Endothelial cell of umbilical vein (primary cell): ENCODE results near the gene DCPS. TPM values are rescaled to one million over a fixed set of nuclear protein-coding genes. Genes with fewer than 3 reads are reported as not detected.
"Not testable (repeated sequence)": the region's sequence is repeated elsewhere in the genome, so short reads cannot be mapped to it uniquely, and the experiment has no call there.

Experiments used
- BruUV-seq: library from RNA; stranded (reverse); fragments of 400-500 nt; replicated peaks from 2 replicates; lab custom pipeline; 2021; lab: Mats Ljungman, UMichigan
- CTCF ChIA-PET: fragments of 300-600, 350-600 bp; sonication (Branson Sonifier 250); formaldehyde crosslinking; loops from one replicate; lab custom pipeline; 2021; ENCODE audit warnings: antibody characterized with exemption, inconsistent platforms; lab: Charles Lee
- POLR2A ChIA-PET: fragments of 300-600, 350-600 bp; sonication (Branson Sonifier 250); formaldehyde crosslinking; loops from one replicate; lab custom pipeline; 2021; ENCODE audit warnings: antibody characterized with exemption, inconsistent platforms; lab: Charles Lee
- DNase-seq: peaks from one replicate; pipeline ENCODE4 v3.0.0-alpha.2; 2011; ENCODE audit warnings: low read depth, low spot score
- FAIRE-seq: peaks from 2 replicates; lab custom pipeline; 2011; peaks lifted over from hg19 to GRCh38; lab: Jason Lieb, UNC
- H2AFZ ChIP-seq: 2 replicates; pipeline ENCODE4 v1.6.0; 2012; ENCODE audit warnings: low read depth, low read length, control low read depth, inconsistent platforms
- H3K27ac ChIP-seq: 2 replicates; pipeline ENCODE4 v1.5.1; 2011; ENCODE audit warnings: low read depth, mild to moderate bottlenecking, control low read depth, low read length, moderate library complexity; ENCODE audit not compliant: insufficient read depth
- H3K27me3 ChIP-seq, 2 experiments: 2 replicates each; pipeline versions ENCODE4 v1.6.0 to v1.6.1; 2011; ENCODE audit warnings: low read length in 2 of 2, mixed read lengths in 1 of 2; ENCODE audit not compliant: control insufficient read depth in 2 of 2, insufficient read depth in 2 of 2
- H3K36me3 ChIP-seq, 2 experiments: 2 replicates in 1 of 2; 3 replicates in 1 of 2; pipeline ENCODE4 v1.5.1; 2011; ENCODE audit warnings: low read length in 2 of 2, mild to moderate bottlenecking in 1 of 2, moderate library complexity in 1 of 2; ENCODE audit not compliant: control insufficient read depth in 2 of 2, insufficient read depth in 2 of 2; ENCODE audit errors: extremely low read depth in 1 of 2
- H3K4me1 ChIP-seq: 3 replicates; pipeline ENCODE4 v1.5.1; 2011; ENCODE audit warnings: mild to moderate bottlenecking, low read length; ENCODE audit not compliant: control insufficient read depth, insufficient read depth; ENCODE audit errors: extremely low read depth
- H3K4me2 ChIP-seq: 2 replicates; pipeline ENCODE4 v1.6.1; 2011; ENCODE audit warnings: low read length, control low read depth, mixed read lengths; ENCODE audit not compliant: insufficient read depth
- H3K4me3 ChIP-seq, 3 experiments: fragments of 200-600 bp in 1 of 3; sonication (generic), shearing (Covaris generic) in 1 of 3; replicated peaks in 1 of 3; 2 replicates each; pipeline ENCODE4 v1.5.1; 2011 to 2016; ENCODE audit warnings: control low read depth in 3 of 3, low read length in 3 of 3, mild to moderate bottlenecking in 2 of 3, inconsistent platforms in 1 of 3, low read depth in 1 of 3, moderate library complexity in 1 of 3; ENCODE audit not compliant: insufficient read depth in 1 of 3
- H3K79me2 ChIP-seq: 2 replicates; pipeline ENCODE4 v1.6.0; 2012; ENCODE audit warnings: low read length, inconsistent platforms; ENCODE audit not compliant: control insufficient read depth, insufficient read depth
- H3K9ac ChIP-seq: replicated peaks from 2 replicates; pipeline ENCODE3; 2011; ENCODE audit warnings: low read length, control low read depth; ENCODE audit not compliant: insufficient read depth; ENCODE audit errors: extremely low read depth
- H3K9me1 ChIP-seq: replicated peaks from 3 replicates; pipeline ENCODE4 v1.6.0; 2011; ENCODE audit warnings: mild to moderate bottlenecking, low read length; ENCODE audit not compliant: control insufficient read depth, insufficient read depth; ENCODE audit errors: extremely low read depth
- H3K9me3 ChIP-seq: replicated peaks from 2 replicates; pipeline ENCODE4 v1.5.1; 2012; ENCODE audit warnings: low read length, inconsistent platforms; ENCODE audit not compliant: control insufficient read depth, insufficient read depth
- H4K20me1 ChIP-seq: replicated peaks from 2 replicates; pipeline ENCODE3; 2011; ENCODE audit warnings: mild to moderate bottlenecking, low read length; ENCODE audit not compliant: control insufficient read depth, insufficient read depth; ENCODE audit errors: extremely low read depth
- EZH2 ChIP-seq: IDR thresholded peaks from 2 replicates; pipeline ENCODE4 v1.6.1; 2012; ENCODE audit warnings: borderline replicate concordance, low read depth, mild to moderate bottlenecking, moderate library complexity, low read length, inconsistent platforms; ENCODE audit not compliant: severe bottlenecking
- FOS ChIP-seq: IDR thresholded peaks from 2 replicates; pipeline ENCODE4 v1.6.1; 2011; ENCODE audit warnings: mild to moderate bottlenecking, low read length, moderate library complexity, borderline replicate concordance; ENCODE audit not compliant: insufficient read depth
- GATA2 ChIP-seq: IDR thresholded peaks from 2 replicates; pipeline ENCODE4 v1.7.0; 2011; ENCODE audit warnings: low read depth, mild to moderate bottlenecking, moderate library complexity, mixed read lengths, low read length; ENCODE audit not compliant: insufficient read length, insufficient read depth
- JUN ChIP-seq: IDR thresholded peaks from 2 replicates; pipeline ENCODE4 v1.6.1; 2011; ENCODE audit warnings: borderline replicate concordance, low read depth; ENCODE audit not compliant: insufficient read length, insufficient read depth
- MYC ChIP-seq: IDR thresholded peaks from one replicate; pipeline ENCODE4 v1.6.1; 2011; ENCODE audit warnings: mild to moderate bottlenecking, low read depth, low read length
- POLR2A ChIP-seq: IDR thresholded peaks from 2 replicates; pipeline ENCODE4 v1.6.1; 2012; ENCODE audit warnings: low read depth, mild to moderate bottlenecking, control low read depth, low read length
- POLR2AphosphoS5 ChIP-seq: IDR thresholded peaks from 2 replicates; pipeline ENCODE4 v1.6.1; 2012; ENCODE audit warnings: low read depth, mild to moderate bottlenecking, control low read depth, low read length, moderate library complexity; ENCODE audit not compliant: insufficient read depth
- dilution Hi-C: fragments of 300-500 bp; cut with MboI; formaldehyde crosslinking; loops from one replicate; pipeline ENCODE4 v1.15.0; 2019; ENCODE audit warnings: low sequenced_read_pairs; ENCODE audit not compliant: extremely low pct_ligation_motif_present
- intact Hi-C: fragments of 100-400 bp; cut with micrococcal nuclease; formaldehyde crosslinking; loops from one replicate; pipeline ENCODE4 v1.10.0; 2022
- polyA plus RNA-seq, 4 experiments: library from polyadenylated mRNA; depleted of rRNA in 3 of 4; stranded (reverse) in 3 of 4; unstranded in 1 of 4; fragments of >200 nt; gene quantifications; 2 replicates each; pipeline versions ENCODE4 v1.2.1 to v1.2.3, GENCODE V29; 2011 to 2012; ENCODE audit warnings: missing spikeins in 1 of 4
- total RNA-seq: library from RNA; stranded (reverse); gene quantifications from 2 replicates; pipeline ENCODE4 v1.2.3, GENCODE V29; 2021
- TF ChIP-seq, protein P1 (sequence below), 2 donors: IDR thresholded peaks; 1 replicate in 1 of 2; 2 replicates in 1 of 2; pipeline ENCODE4 v1.5.1; 2011; ENCODE audit warnings: low read length in 2 of 2, mild to moderate bottlenecking in 2 of 2, moderate library complexity in 2 of 2, control low read depth in 1 of 2, inconsistent platforms in 1 of 2, low read depth in 1 of 2; ENCODE audit not compliant: insufficient read depth in 1 of 2; ENCODE audit errors: extremely low read depth in 1 of 2
- TF ChIP-seq, protein P2 (sequence below): IDR thresholded peaks from 2 replicates; pipeline ENCODE4 v1.6.1; 2011; ENCODE audit not compliant: insufficient read depth, insufficient read length

DCPS gene
- total and polyA plus RNA-seq, 2 donors (not counting 3 experiments of a cell fraction or from before 2014, with no cell fraction given) = 19.6 to 36.0 TPM

DNA sequence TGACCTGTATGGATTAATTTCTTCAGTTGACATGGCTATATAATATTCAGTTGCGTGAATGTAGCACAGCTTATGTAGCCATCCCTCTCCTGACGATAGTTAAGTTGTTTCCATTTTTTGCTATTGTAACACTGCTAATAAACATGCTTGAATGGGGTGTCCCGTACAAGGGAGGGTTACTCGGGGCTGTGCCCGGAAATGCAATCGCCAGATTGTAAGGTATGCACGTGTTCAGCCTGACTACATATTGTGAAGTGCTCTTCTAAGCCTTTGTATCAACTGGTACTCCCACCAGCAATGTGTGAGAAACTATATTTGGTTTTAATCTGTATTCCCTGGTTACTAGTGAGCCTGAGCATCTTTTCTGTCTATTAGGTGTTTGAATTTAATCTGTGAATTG, 67.7 kb downstream of the DCPS start:
- no peak overlapping the region for H3K4me2 ChIP-seq
- H3K9ac ChIP-seq = no peak overlapping the region
- no peaks in the 10 kb centered on the region for H3K36me3 ChIP-seq
- H3K27ac ChIP-seq = no peak overlapping the region
- H3K4me1 ChIP-seq = no peaks in the 10 kb centered on the region
- no peaks in the 10 kb centered on the region for H3K9me1 ChIP-seq
- no peak for FAIRE-seq
- no peak overlapping the region for H2AFZ ChIP-seq
- H3K4me3 ChIP-seq = no peak overlapping the region
- no peaks in the 10 kb centered on the region for H4K20me1 ChIP-seq
- POLR2A ChIA-PET = no interaction called here
- no peaks in the 10 kb centered on the region for H3K79me2 ChIP-seq
- TF ChIP-seq FOS (no peak), GATA2 (no peak), MYC (no peak), EZH2 (no peak), POLR2AphosphoS5 (no peak), POLR2A (no peak), JUN (no peak)
- TF ChIP-seq, protein P1, sequence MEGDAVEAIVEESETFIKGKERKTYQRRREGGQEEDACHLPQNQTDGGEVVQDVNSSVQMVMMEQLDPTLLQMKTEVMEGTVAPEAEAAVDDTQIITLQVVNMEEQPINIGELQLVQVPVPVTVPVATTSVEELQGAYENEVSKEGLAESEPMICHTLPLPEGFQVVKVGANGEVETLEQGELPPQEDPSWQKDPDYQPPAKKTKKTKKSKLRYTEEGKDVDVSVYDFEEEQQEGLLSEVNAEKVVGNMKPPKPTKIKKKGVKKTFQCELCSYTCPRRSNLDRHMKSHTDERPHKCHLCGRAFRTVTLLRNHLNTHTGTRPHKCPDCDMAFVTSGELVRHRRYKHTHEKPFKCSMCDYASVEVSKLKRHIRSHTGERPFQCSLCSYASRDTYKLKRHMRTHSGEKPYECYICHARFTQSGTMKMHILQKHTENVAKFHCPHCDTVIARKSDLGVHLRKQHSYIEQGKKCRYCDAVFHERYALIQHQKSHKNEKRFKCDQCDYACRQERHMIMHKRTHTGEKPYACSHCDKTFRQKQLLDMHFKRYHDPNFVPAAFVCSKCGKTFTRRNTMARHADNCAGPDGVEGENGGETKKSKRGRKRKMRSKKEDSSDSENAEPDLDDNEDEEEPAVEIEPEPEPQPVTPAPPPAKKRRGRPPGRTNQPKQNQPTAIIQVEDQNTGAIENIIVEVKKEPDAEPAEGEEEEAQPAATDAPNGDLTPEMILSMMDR (IDR thresholded peaks at IDR 0.05; ENCODE audit: extremely low read depth in 1 of 2, insufficient read depth in 1 of 2, low read depth in 1 of 2, low read length in 2 of 2) = no peak
- TF ChIP-seq, protein P2, sequence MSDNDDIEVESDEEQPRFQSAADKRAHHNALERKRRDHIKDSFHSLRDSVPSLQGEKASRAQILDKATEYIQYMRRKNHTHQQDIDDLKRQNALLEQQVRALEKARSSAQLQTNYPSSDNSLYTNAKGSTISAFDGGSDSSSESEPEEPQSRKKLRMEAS = no peak
- intact Hi-C loops = no loop called here
- no peaks in the 10 kb centered on the region for H3K9me3 ChIP-seq
- H3K27me3 ChIP-seq = no peaks in the 10 kb centered on the region
- dilution Hi-C loops = no loop called here
- CTCF ChIA-PET = no interaction called here
- no TSS peak for BruUV-seq
- DNase-seq = no peak

DNA sequence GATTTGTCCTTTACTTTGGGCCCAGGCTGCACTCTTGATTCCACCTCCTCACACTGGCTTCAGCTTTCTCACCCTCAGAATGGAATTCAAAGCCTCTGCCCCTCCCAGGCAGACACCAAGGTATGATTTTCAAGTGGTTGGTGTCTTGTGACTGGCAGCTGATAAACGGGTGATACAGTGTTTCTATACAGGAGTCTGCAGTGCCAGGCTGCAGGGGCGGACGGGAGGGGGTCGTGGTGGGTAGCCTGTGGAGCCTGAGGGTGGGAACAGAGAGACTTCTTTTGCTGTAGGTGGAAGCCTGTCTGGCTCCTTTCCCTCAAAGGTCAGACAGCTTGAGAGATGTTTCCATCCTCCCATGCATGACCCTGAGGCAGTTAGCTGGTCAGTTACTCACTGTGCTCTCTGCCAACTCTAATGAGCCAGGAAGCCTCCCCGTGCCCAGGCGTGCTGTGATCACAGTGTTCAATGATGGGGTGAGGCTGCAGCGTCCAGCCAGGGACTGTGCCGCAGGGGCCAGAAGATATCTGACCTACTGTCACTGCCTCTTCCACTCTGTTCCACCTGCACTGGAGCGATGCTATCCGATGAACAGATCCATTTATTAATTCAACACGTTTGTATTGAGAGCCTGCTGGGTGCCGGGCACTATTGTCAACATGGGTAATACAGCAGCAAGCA, 69.7 kb downstream of the DCPS start:
- H2AFZ ChIP-seq, H3K36me3 ChIP-seq, H3K9me1 ChIP-seq, POLR2A ChIA-PET, H3K4me2 ChIP-seq, dilution Hi-C loops, H3K79me2 ChIP-seq, H3K4me3 ChIP-seq, H4K20me1 ChIP-seq, H3K27ac ChIP-seq, intact Hi-C loops, DNase-seq, H3K9ac ChIP-seq, H3K4me1 ChIP-seq, BruUV-seq, H3K27me3 ChIP-seq, H3K9me3 ChIP-seq: not testable (repeated sequence)
- FAIRE-seq = peak; percentile 59
- CTCF ChIA-PET = interaction anchor here (0.6 kb wide), 1 partner anchor 15 kb away, joined by 3 read pairs; no protein-coding TSS in a partner anchor
